ENCODE measurements around the gene PRKN.
"Not testable (repeated sequence)": the region's sequence is repeated elsewhere in the genome, so short reads cannot be mapped to it uniquely, and the experiment has no call there.

Gene PRKN

GRCh38 chr6:161890133-161890831 lies 837.3 kb downstream of the PRKN start:
- DNase-seq = peak in 5 of 14 donors; percentile 2 to 22 (median 7)

- DNase-seq = peak in 5 of 14 donors; percentile 4 to 28 (median 10)
Measured at GRCh38 chr6:161889324-161889723, 838.2 kb downstream of the PRKN start.

GRCh38 chr6:161886545-161886944 lies 841.0 kb downstream of the PRKN start:
- not testable (repeated sequence) for DNase-seq

- no peak for DNase-seq
Measured at GRCh38 chr6:161884782-161885181, 842.8 kb downstream of the PRKN start.

- DNase-seq = no peak
Measured at GRCh38 chr6:161882196-161882765, 845.3 kb downstream of the PRKN start.

- no peak for DNase-seq
Measured at GRCh38 chr6:161880056-161880455, 847.5 kb downstream of the PRKN start.

GRCh38 chr6:161876231-161876630 lies 851.3 kb downstream of the PRKN start:
- DNase-seq = no peak

GRCh38 chr6:161870236-161870901 lies 857.2 kb downstream of the PRKN start:
- no peak for DNase-seq

GRCh38 chr6:161869491-161869890 lies 858.1 kb downstream of the PRKN start:
- DNase-seq = no peak

- no peak for DNase-seq
Measured at GRCh38 chr6:161866570-161866969, 861.0 kb downstream of the PRKN start.

GRCh38 chr6:161861061-161861460 lies 866.5 kb downstream of the PRKN start:
- not testable (repeated sequence) for DNase-seq

- DNase-seq = no peak
Measured at GRCh38 chr6:161853657-161854056, 873.9 kb downstream of the PRKN start.

GRCh38 chr6:161851486-161851885 lies 876.1 kb downstream of the PRKN start:
- DNase-seq = not testable (repeated sequence)

GRCh38 chr6:161850562-161850961 lies 877.0 kb downstream of the PRKN start:
- DNase-seq = no peak

GRCh38 chr6:161847628-161848027 lies 879.9 kb downstream of the PRKN start:
- no peak for DNase-seq

- no peak for DNase-seq
Measured at GRCh38 chr6:161844804-161845203, 882.8 kb downstream of the PRKN start.

- no peak for DNase-seq
Measured at GRCh38 chr6:161843066-161843465, 884.5 kb downstream of the PRKN start.

- DNase-seq = no peak
Measured at GRCh38 chr6:161840380-161840779, 887.2 kb downstream of the PRKN start.

GRCh38 chr6:161838306-161839035 lies 889.1 kb downstream of the PRKN start:
- DNase-seq = no peak

- DNase-seq = no peak
Measured at GRCh38 chr6:161837854-161838253, 889.7 kb downstream of the PRKN start.

GRCh38 chr6:161837449-161837735 lies 890.2 kb downstream of the PRKN start:
- no peak for DNase-seq

GRCh38 chr6:161836643-161837448 lies 890.7 kb downstream of the PRKN start:
- peak in 1 of 14 donors; percentile 2 for DNase-seq
